ENCODE measurements around the gene CCDC12. TPM values are rescaled to one million over a fixed set of nuclear protein-coding genes. Genes with fewer than 3 reads are reported as not detected.

The CCDC12 gene
- total and polyA plus RNA-seq, 8 donors, result 34.7 to 57.9 (median 46.1) TPM

DNA sequence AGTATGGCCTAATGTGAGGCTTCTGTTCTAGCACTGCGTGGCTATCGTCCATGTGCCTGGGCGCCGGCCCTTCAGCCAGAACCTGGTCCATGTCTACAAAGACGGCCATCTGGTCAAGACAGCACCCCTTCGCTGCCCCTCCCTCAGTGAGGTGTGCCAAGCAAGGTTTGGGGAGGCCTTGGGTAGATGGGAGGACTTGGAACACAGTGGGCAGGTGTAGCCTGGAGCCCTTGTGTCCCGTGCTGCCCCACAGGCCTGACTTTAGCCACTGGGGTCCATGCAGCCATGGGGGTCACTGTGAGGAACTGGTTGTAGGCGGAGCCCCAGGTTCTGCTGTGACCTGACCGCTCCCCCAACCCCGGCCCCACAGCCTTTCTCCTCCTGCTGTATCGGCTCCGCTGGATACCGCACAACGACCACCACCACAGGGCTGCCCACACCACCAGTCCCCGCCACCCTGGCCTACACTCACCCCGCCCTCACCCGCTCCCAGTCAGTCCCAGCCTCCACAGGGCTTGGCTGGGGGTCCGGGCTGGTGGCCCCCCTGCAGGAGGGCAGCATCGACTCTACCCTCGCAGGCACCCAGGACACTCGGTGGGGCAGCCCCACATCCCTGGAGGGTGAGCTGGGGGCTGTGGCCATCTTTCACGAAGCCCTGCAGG lies 19.5 kb upstream of the CCDC12 start:
- no peaks in the 10 kb centered on the region for H3K27me3 ChIP-seq
- H3K4me3 ChIP-seq, result no peak overlapping the region
- ATAC-seq (no peak), DNase-seq (no peak)
- no peak overlapping the region for H3K27ac ChIP-seq
- no peaks in the 10 kb centered on the region for H3K9me3 ChIP-seq
- intact Hi-C loops (cut with DNase I), result loop anchor here in 1 of 2 donors (5.0 kb wide), 1 partner anchor 69 kb away; no protein-coding TSS in a partner anchor
- H3K36me3 ChIP-seq, result peaks cover 0 to 99% of the 10 kb centered on the region in 2 donors
- TF ChIP-seq, protein P1, sequence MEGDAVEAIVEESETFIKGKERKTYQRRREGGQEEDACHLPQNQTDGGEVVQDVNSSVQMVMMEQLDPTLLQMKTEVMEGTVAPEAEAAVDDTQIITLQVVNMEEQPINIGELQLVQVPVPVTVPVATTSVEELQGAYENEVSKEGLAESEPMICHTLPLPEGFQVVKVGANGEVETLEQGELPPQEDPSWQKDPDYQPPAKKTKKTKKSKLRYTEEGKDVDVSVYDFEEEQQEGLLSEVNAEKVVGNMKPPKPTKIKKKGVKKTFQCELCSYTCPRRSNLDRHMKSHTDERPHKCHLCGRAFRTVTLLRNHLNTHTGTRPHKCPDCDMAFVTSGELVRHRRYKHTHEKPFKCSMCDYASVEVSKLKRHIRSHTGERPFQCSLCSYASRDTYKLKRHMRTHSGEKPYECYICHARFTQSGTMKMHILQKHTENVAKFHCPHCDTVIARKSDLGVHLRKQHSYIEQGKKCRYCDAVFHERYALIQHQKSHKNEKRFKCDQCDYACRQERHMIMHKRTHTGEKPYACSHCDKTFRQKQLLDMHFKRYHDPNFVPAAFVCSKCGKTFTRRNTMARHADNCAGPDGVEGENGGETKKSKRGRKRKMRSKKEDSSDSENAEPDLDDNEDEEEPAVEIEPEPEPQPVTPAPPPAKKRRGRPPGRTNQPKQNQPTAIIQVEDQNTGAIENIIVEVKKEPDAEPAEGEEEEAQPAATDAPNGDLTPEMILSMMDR (IDR thresholded peaks at IDR 0.05), result no peak
- H3K4me1 ChIP-seq, result peaks cover 0 to 36% of the 10 kb centered on the region in 2 donors

DNA sequence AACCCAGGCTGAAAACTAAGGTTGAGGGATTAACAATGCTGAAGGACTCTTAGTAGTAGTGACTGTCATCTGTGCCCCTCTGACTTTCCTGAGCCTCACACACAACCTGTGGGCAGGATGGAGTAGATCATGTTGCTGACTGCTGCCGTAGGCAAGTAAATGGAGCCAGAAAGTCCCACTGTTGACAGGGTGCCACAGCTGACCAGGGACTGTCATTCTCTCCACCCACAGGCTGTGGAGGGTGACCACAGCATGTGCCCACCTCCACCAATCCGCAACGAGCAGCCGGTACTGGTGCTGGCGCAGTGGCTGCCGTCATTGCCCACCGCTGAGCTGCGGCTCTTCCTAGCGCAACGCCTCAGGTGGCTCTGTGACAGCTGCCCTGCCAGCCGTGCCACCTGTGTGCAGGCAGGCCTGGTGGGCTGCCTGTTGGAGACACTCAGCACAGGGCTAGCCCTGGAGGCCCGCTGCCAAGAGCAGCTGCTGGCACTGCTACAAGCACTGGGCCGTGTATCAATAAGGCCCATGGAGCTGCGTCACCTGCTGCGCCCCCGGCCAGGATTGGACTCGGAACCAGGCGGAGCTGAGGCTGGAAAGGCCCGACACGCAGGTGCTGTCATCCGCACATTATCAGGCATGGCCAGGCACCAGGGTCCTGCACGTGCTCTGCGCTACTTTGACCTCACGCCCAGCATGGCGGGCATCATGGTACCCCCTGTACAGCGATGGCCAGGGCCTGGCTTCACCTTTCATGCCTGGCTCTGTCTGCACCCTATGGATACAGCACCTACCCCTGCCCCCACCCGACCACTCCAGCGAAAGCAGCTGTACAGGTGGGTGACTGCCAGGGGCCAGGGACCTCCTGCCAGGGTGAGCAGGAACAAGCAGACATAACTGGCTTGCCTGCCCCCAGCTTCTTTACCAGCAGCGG lies 18.5 kb upstream of the CCDC12 start:
- Histone ChIP-seq H3K4me3 (no peak overlapping the region), H3K27me3 (no peaks in the 10 kb centered on the region), H3K9me3 (no peaks in the 10 kb centered on the region), H3K4me1 (peaks cover 0 to 46% of the 10 kb centered on the region in 2 donors), H3K36me3 (peaks cover 0 to 99% of the 10 kb centered on the region in 2 donors), H3K27ac (no peak overlapping the region)
- intact Hi-C loops (cut with DNase I), result loop anchor here in 1 of 2 donors (5.0 kb wide), 1 partner anchor 68 kb away; no protein-coding TSS in a partner anchor
- DNase-seq, result peak in 1 of 4 donors; percentile 75
- no peak for ATAC-seq
- TF ChIP-seq, protein P1 (IDR thresholded peaks at IDR 0.05), result no peak

DNA sequence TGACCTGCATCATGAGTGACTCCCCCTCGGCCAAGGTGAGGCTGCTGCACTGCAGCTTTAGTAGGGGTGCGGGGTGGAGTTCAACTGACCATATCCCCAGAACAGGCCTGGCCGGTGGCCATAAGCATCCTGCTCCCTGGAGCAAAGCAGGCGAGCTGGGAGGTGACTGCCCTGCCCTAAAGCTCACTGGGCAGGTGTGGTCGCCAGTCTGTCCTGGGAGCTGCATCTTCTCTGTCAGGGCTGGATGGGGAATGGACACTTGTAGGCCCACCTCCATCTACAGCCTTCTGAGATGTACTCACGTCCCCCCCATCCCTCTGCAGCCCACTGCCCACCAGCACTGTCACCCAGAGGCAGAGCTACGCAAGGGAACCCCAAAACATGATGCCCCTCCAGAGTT lies 17.4 kb upstream of the CCDC12 start:
- H3K9me3 ChIP-seq, result no peaks in the 10 kb centered on the region
- H3K4me1 ChIP-seq, result peaks cover 0 to 54% of the 10 kb centered on the region in 2 donors
- no peaks in the 10 kb centered on the region for H3K27me3 ChIP-seq
- DNase-seq (peak in 1 of 4 donors; percentile 45), ATAC-seq (no peak)
- intact Hi-C loops (cut with DNase I), result no loop called here
- H3K36me3 ChIP-seq, result peaks cover 0 to 99% of the 10 kb centered on the region in 2 donors
- TF ChIP-seq, protein P1 (IDR thresholded peaks at IDR 0.05), result no peak
- no peak overlapping the region for H3K27ac ChIP-seq
- no peak overlapping the region for H3K4me3 ChIP-seq

DNA sequence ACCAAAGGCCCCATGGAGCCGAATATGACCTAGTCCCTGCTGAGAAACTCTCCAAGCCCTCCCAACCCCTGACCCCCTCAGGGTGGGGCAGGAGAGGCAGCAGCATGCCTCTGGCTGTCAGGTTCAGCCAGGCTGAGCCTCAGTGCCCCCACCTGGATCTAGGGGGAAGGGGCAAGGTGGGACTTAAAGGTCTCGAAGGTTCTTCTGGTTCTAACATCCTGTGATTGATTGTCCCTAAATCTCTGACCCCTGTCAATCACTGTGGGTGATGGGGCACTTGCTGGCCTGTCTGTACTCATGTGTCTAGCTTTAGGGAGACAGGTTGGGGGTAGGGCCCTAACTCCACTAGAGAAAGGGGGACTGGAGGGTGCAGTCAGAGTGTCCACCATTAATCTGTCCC lies 16.7 kb upstream of the CCDC12 start:
- Histone ChIP-seq H3K36me3 (peaks cover 0 to 97% of the 10 kb centered on the region in 2 donors), H3K4me3 (no peak overlapping the region), H3K27ac (no peak overlapping the region), H3K9me3 (no peaks in the 10 kb centered on the region), H3K27me3 (no peaks in the 10 kb centered on the region), H3K4me1 (peaks cover 0 to 54% of the 10 kb centered on the region in 2 donors)
- ATAC-seq, result no peak
- intact Hi-C loops (cut with DNase I), result no loop called here
- TF ChIP-seq, protein P1 (IDR thresholded peaks at IDR 0.05), result no peak
- DNase-seq, result peak in 1 of 4 donors; percentile 26

DNA sequence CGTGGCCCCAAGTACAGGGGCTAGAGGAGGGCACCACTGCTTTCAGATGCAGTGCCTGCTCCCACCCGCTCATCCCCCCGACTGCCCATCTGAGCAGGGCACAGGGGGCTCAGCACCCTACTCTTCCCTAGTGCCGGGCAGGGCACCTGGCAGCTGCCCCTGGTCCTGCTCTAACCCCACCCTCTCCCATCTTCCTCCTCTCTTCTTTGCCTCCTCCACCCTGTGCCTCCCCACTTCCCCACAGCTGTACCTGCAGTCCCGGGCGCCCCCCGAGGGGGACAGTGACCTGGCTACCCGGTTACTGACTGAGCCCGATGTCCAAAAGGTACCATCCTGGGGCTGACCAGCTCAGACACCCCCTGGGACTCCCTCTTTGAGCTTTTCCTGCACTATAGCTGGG lies 15.7 kb upstream of the CCDC12 start:
- Histone ChIP-seq H3K9me3 (no peaks in the 10 kb centered on the region), H3K4me3 (no peak overlapping the region), H3K27me3 (no peaks in the 10 kb centered on the region), H3K36me3 (peaks cover 0 to 87% of the 10 kb centered on the region in 2 donors), H3K27ac (no peak overlapping the region), H3K4me1 (peaks cover 10 to 60% of the 10 kb centered on the region in 2 donors)
- DNase-seq, result peak in 1 of 4 donors; percentile 53
- TF ChIP-seq, protein P1 (IDR thresholded peaks at IDR 0.05), result no peak
- no peak for ATAC-seq
- intact Hi-C loops (cut with DNase I), result no loop called here
